SK-N-SH (cell line): ENCODE results near the gene REG3G. TPM values are rescaled to one million over a fixed set of nuclear protein-coding genes. Genes with fewer than 3 reads are reported as not detected.

ENCODE experiments used
- polyA plus RNA-seq, 3 experiments: library from polyadenylated mRNA; depleted of rRNA; stranded (reverse); fragments of >200 nt; gene quantifications; 2 replicates each; pipeline ENCODE4 v1.2.3, GENCODE V29; 2012

REG3G gene
- polyA plus RNA-seq, 1 of the 3 experiments (the other 2 are of a cell fraction) = not detected

Other genes starting within 250 kb of the REG3G start
- gene REG1B, start 62.3 kb downstream of the REG3G start, polyA plus RNA-seq (2012; rRNA removed) = not detected in 2 replicates
- not detected in 2 replicates for gene REG1A, start 94.8 kb downstream of the REG3G start, polyA plus RNA-seq (2012; rRNA removed)
- not detected in 2 replicates for gene REG3A, start 134.1 kb downstream of the REG3G start, polyA plus RNA-seq (2012; rRNA removed)